Mesothelial cell of epicardium (in vitro differentiated cells): Measurements from ENCODE around the gene XYLT1. TPM values are rescaled to one million over a fixed set of nuclear protein-coding genes. Genes with fewer than 3 reads are reported as not detected.

Source experiments
- DNase-seq, 2 experiments: peaks; one replicate each; pipeline ENCODE4 v3.0.0; 2021; ENCODE audit warnings: low spot score in 2 of 2; ENCODE audit not compliant: unreplicated experiment in 2 of 2
- H3K27ac Mint-ChIP-seq: 2 replicates; pipeline ENCODE4 v1.8.0; 2021; ENCODE audit warnings: mixed read lengths
- H3K27me3 Mint-ChIP-seq: 2 replicates; pipeline ENCODE4 v1.8.0; 2021; ENCODE audit warnings: low read depth, mixed read lengths
- H3K36me3 Mint-ChIP-seq: 2 replicates; pipeline ENCODE4 v1.8.0; 2021; ENCODE audit warnings: mixed read lengths
- H3K4me1 Mint-ChIP-seq: 2 replicates; pipeline ENCODE4 v1.8.0; 2021; ENCODE audit warnings: mixed read lengths
- H3K4me3 Mint-ChIP-seq: 2 replicates; pipeline ENCODE4 v1.8.0; 2021; ENCODE audit warnings: mild to moderate bottlenecking, moderate library complexity, mixed read lengths
- H3K9me3 Mint-ChIP-seq: 2 replicates; pipeline ENCODE4 v1.8.0; 2021; ENCODE audit warnings: mixed read lengths
- CTCF ChIP-seq: fragments of 200-600 bp; sonication (generic); IDR thresholded peaks from one replicate; pipeline ENCODE4 v1.5.0; 2021; ENCODE audit warnings: antibody characterized with exemption; ENCODE audit not compliant: unreplicated experiment
- total RNA-seq: library from RNA; stranded (reverse); gene quantifications from 3 replicates; pipeline ENCODE4 v1.2.1, GENCODE V29; 2021

XYLT1 gene
- total RNA-seq, 1 donor from 2014 or later: 15.2 TPM

- H3K4me3 Mint-ChIP-seq: no peak overlapping the region
- DNase-seq: no peak
- no peaks in the 10 kb centered on the region for H3K9me3 Mint-ChIP-seq
- H3K27me3 Mint-ChIP-seq: peaks cover 2% of the 10 kb centered on the region
- H3K36me3 Mint-ChIP-seq: no peaks in the 10 kb centered on the region
- H3K27ac Mint-ChIP-seq: no peak overlapping the region
- no peak for TF ChIP-seq CTCF
- H3K4me1 Mint-ChIP-seq: no peaks in the 10 kb centered on the region
Measured at GRCh38 chr16:17251496-17251895, 219.3 kb downstream of the XYLT1 start.

DNA sequence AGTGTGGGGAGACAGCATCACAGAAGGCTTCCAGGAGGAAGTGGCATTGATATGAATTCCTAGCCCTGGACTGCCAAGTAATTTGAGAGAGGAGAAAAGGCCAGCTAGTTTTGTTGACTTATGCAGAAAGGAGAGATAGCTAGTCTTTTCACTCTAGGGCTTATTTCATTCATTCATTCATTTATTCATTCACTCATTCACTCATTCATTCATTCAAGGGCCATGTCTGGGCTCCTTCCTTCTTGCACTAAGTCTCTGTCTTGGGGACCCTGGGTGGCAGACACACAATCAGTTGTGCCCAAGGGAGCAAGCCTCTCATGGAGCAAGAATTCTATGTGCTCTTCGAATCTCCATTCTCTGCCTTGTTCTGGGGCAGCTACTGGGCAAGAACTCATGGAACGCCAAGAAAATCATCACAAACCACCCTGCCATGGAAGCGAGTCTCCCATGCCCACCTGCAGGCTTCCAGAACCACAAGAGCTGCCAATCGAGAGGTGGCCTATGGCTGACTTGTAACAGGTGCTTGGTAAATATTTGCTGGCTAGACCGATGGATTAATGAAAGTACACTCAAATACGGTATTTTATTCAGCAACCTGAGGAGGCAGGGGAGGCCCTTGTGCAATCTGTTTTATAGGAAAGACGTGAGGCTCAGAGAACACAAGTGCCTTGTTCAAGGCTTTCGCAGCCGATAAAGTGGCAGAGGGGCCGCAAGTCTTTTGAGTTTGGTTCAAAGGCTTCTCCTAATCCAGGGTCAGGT is 223.6 kb downstream of the XYLT1 start:
- Mint-ChIP-seq H3K27me3 (peaks cover 4% of the 10 kb centered on the region), H3K27ac (no peak overlapping the region), H3K9me3 (no peaks in the 10 kb centered on the region), H3K36me3 (no peaks in the 10 kb centered on the region), H3K4me3 (no peak overlapping the region), H3K4me1 (peaks cover 9% of the 10 kb centered on the region)
- DNase-seq: no peak
- no peak for TF ChIP-seq CTCF

DNA sequence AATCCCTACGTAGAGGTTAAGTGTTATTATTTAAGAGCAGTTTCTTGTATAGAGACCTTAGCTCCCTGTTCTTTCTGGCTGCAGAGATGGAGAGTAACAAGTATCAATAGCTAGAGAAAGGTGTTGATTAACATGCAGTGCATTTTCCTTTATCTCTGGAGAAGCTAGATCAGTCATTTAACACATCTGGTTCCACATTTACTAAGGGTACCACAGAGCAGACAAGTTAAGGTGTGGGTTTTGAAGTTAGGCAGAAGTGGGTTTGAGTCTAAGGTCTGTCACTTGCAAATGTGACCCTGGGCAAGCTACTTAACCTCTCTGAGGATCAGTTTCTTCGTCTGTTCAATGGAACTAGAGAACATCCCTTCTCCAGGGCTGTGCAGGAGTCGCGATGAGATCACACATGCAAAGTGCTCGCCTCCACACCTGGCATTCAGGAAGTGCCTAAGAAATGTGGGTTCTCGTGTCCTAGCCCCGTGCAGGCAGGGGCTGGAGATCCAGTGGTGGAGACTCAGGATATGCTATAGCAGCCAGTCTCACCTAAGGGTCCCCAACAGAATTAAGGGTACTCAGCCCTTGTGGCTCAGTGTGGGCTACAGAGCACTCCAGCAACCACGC is 224.4 kb downstream of the XYLT1 start:
- H3K27me3 Mint-ChIP-seq: peaks cover 4% of the 10 kb centered on the region
- no peaks in the 10 kb centered on the region for H3K9me3 Mint-ChIP-seq
- no peak overlapping the region for H3K27ac Mint-ChIP-seq
- no peaks in the 10 kb centered on the region for H3K36me3 Mint-ChIP-seq
- TF ChIP-seq CTCF: no peak
- DNase-seq: no peak
- peaks cover 9% of the 10 kb centered on the region for H3K4me1 Mint-ChIP-seq
- H3K4me3 Mint-ChIP-seq: no peak overlapping the region

GRCh38 chr16:17245776-17246175 is 225.0 kb downstream of the XYLT1 start:
- Mint-ChIP-seq H3K27me3 (peaks cover 2% of the 10 kb centered on the region), H3K4me3 (no peak overlapping the region), H3K9me3 (no peaks in the 10 kb centered on the region), H3K36me3 (no peaks in the 10 kb centered on the region), H3K27ac (no peak overlapping the region), H3K4me1 (peaks cover 9% of the 10 kb centered on the region)
- DNase-seq: no peak
- no peak for TF ChIP-seq CTCF

- no peak for TF ChIP-seq CTCF
- Mint-ChIP-seq H3K4me3 (no peak overlapping the region), H3K27ac (no peak overlapping the region), H3K27me3 (peaks cover 2% of the 10 kb centered on the region), H3K36me3 (no peaks in the 10 kb centered on the region), H3K9me3 (no peaks in the 10 kb centered on the region), H3K4me1 (peaks cover 9% of the 10 kb centered on the region)
- DNase-seq: no peak
Measured at GRCh38 chr16:17244872-17245551, 225.7 kb downstream of the XYLT1 start.
